ENCODE results near the gene GABBR2.
"Not testable (repeated sequence)": the region's sequence is repeated elsewhere in the genome, so short reads cannot be mapped to it uniquely, and the experiment has no call there.

The GABBR2 gene

GRCh38 chr9:98590101-98590500, 118.6 kb downstream of the GABBR2 start:
- no peak for DNase-seq

DNA sequence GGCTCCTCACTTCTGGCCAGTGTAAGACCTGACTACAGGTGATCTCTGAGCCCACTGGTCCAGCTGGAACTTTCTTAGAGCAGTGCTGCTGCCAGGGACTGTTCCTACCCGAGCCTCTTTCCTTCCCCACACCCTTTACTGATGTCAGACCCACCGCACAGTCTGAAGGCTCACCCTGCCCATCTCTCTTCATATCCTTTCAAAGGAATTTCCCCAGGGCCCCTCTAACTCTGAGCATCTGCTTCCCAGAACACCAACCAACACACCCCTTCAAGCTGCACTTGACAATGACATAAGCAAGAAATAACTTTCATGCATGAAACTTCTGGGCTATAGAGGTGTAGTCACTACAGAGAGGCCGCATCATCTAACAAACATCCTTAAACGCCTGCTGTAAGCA, 119.6 kb downstream of the GABBR2 start:
- DNase-seq = no peak

DNA sequence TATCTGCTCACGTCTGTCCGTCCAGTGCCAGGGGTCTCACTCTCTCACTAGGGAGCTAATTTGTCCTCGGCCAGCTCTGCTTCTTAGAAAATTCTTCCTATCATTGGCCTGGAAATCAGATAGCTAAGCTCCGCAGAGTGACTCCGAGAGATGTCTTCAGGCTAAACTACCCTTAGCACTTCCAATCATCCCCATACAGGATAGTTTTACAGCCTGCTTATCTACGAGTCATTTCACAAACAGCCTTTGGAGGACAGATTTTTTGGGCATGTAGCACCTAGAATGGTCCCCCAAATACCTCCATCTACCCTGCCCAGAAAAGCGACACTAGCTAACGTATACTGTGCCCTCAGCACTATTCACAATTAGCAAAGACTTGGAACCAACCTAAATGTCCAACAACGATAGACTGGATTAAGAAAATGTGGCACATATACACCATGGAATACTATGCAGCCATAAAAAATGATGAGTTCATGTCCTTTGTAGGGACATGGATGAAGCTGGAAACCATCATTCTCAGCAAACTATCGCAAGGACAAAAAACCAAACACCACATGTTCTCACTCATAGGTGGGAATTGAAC, 123.8 kb downstream of the GABBR2 start:
- DNase-seq = not testable (repeated sequence)

- DNase-seq = no peak
These were observed 124.7 kb downstream of the GABBR2 start for GRCh38 chr9:98584059-98584458.

DNA sequence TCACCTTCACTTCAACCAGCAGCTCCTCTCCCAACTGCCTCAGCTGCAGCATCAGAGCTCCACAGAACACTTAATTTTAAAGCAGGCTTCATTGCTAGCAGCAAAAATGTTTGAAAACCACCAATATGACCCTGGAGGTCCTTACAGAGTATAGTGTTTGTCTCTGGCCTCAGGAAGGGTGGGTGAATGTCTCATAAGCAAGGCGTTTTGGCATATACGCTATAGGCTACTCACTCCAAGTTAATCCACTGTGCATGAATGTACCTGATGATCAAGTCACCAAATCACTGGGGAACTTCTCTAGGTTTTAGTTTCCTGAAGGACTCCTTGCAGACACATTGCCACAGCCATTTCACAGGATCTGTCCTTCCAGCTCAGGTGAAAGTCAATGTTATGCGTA, 125.3 kb downstream of the GABBR2 start:
- DNase-seq = no peak

DNA sequence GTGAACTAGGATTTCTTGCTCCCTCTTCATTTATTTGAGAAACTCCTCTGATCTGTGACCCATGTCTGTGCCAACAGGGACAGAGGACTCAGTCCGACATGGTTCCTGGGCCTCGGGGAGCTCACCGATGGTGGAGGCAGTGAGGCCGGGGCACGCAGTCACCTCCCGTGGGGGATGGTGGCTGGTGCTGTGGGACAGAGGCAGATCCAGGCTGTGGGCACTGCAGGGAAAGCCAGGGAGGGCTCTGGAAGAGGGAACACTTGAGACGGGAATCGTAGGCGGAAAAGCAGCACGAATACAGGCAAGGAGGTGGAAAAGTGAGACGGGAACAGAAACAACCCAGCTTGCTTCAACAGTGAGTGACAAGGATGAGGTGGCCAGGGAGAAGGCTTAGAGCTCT, 127.8 kb downstream of the GABBR2 start:
- no peak for DNase-seq

GRCh38 chr9:98579700-98580099, 129.0 kb downstream of the GABBR2 start:
- no peak for DNase-seq

DNA sequence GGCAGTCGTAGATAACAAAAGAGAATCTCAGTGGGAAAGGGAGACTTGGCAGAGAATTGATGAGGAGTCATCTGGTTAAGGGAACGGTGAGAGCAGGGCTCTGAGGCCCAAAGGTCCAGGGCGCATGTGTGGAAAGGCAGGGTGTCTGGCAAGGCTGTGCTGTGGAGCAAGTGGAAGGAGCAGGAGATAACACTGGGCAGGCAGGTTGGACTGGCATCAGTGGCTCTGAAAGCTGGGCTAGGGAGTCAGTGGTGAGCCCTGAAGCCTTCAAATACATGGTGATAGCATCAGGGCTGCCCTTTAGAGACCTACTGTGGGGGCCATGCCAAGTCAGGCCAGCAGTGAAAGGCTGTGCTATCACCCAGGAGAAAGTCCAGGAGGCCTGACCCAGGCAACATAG, 131.3 kb downstream of the GABBR2 start:
- DNase-seq = no peak

- DNase-seq = no peak
These were observed 131.9 kb downstream of the GABBR2 start for GRCh38 chr9:98576859-98577258.

DNA sequence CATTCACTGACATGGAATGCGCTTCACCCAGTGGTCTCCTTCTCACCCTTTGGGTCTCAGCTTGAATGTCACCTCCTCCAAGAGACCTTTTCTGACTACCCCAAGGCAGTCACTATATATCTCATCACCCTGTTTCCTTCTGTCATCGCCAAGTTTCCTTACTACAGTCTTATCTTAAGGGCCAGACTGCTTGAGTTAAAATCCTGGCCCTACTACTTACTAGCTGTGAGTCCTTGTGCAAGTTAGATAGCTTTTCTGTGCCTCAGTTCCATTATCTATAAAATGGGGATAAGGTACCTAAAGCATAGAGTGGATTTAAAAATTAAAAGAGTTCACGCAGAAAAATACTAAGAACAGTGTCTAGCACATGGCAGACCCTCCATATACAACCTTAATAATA, 132.4 kb downstream of the GABBR2 start:
- no peak for DNase-seq

- DNase-seq = peak; percentile 53
These were observed 133.1 kb downstream of the GABBR2 start for GRCh38 chr9:98575379-98576346.

- DNase-seq = no peak
These were observed 134.9 kb downstream of the GABBR2 start for GRCh38 chr9:98573749-98574278.

DNA sequence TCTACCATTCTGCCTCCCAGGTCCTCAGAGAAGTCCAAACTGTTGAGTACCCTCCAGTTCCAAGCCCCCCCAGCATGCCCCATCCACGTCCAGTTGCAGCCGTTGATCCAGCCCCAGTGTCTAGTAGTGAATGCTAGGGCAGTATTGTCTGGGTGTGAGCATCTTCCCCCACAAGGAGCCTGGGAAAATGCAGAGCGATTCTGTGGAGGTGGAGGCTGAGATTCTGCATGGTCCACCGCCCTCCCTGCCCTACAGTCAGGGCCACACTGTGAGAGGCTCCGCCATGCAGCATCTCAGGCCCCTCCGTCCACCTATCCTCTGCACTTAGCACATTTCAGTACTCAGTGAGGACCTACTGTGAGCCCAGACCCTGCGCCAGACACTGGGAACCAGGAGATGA, 135.9 kb downstream of the GABBR2 start:
- DNase-seq = no peak

GRCh38 chr9:98572054-98572627, 136.6 kb downstream of the GABBR2 start:
- no peak for DNase-seq

DNA sequence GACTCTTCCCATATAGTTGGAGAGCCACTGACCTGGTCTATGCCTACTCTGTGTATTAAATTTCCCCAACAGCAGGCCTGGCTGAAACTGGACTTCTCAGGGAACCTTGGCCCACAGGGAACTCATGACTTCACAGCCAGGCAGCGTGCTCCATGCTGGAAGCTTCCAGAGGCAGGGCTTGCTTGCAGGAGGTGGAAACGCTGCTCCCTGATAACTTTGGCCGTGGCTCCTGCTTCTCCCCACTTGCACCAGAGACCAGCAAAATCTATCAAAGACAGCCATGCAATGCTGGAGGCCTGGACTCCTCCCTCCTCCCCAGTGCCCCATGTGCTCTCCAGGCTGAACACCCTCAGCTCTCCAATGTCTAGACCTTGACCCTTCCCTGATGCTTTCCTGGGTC, 137.1 kb downstream of the GABBR2 start:
- no peak for DNase-seq

GRCh38 chr9:98570663-98571440, 137.9 kb downstream of the GABBR2 start:
- DNase-seq = no peak

DNA sequence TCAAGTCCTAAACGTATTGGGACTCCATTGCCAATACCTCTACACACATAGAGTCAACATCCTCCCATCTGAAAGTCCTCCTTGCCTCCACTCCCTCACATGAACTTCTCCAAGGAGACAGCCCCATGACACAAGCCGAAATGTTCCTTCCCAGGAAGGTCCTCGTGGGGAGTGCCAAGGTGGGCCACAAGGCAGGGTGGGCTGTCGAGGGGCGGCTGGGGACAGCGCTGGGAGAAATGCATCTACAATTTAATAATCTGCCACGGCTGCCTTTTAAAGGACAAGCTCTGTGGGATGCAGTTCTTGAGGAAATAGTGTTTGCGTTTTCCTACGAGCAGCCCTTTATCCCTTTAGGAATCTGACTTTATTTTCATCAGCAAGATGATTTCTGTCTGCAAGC, 138.7 kb downstream of the GABBR2 start:
- DNase-seq = no peak

- DNase-seq = no peak
These were observed 139.2 kb downstream of the GABBR2 start for GRCh38 chr9:98569491-98569890.

- no peak for DNase-seq
These were observed 139.7 kb downstream of the GABBR2 start for GRCh38 chr9:98568909-98569469.

DNA sequence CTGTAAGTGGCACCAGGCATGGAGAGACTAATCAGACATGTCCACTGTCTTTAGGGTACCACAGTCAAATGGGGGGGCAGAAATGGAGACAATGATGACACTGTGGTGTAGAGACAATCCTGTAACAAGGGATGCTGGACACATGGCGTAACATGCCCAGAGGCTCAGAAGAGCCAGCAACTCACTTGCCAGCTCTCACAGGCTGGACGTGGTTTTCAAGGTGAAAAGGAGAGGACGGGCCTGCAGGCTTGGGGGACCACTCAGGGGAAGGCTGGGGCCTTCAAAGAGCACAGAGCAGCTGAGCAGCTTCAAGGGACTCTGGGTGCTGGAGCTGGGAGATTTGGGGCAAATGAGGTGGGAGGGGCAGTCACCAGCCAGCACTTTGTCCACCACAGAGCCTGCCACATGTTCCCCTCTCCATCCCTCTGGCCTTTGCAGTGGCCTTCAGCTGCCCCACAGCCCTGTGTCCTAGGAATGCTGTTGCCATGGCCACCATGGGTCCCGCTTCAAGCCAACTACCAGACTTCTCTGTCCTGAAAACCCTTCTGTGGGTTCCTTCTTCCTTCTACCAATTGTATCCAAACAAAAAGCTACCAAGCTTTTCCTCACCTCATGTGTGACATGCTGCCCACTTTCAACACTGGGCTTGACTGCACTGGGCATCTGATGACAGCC, 140.4 kb downstream of the GABBR2 start:
- DNase-seq = no peak

- no peak for DNase-seq
These were observed 141.0 kb downstream of the GABBR2 start for GRCh38 chr9:98567540-98568233.
